Retina (tissue), 1 donor: ENCODE data around the gene FAM234B.

Experiments
- DNase-seq: peaks from one replicate; pipeline ENCODE4 v3.0.0-alpha.2; 2016

The FAM234B gene

GRCh38 chr12:13044002-13044905 lies at the start of gene FAM234B:
TSS of gene FAM234B (plus strand) at chr12:13044381. CDS start at chr12:13044404, 23 bp downstream.
- peak; percentile 93 for DNase-seq

- DNase-seq: no peak
Measured at GRCh38 chr12:12995088-12995487, 49.1 kb upstream of the FAM234B start.

- DNase-seq: no peak
Measured at GRCh38 chr12:12996209-12996608, 48.0 kb upstream of the FAM234B start.

- DNase-seq: no peak
Measured at GRCh38 chr12:12997156-12997555, 47.0 kb upstream of the FAM234B start.

- DNase-seq: no peak
Measured at GRCh38 chr12:12997734-12998133, 46.4 kb upstream of the FAM234B start.

GRCh38 chr12:12998248-12998647 lies 45.9 kb upstream of the FAM234B start:
- no peak for DNase-seq

GRCh38 chr12:12999271-12999958 lies 44.8 kb upstream of the FAM234B start:
- DNase-seq: no peak

GRCh38 chr12:12999959-13000615 lies 44.1 kb upstream of the FAM234B start, which contains the start of gene HEBP1:
TSS of gene HEBP1 (minus strand) at chr12:13000265. CDS start at chr12:13000114, 151 bp downstream.
- DNase-seq: peak; percentile 93

- DNase-seq: no peak
Measured at GRCh38 chr12:13000616-13000924, 43.6 kb upstream of the FAM234B start.

GRCh38 chr12:13000925-13001774 lies 43.0 kb upstream of the FAM234B start:
- DNase-seq: peak; percentile 82

GRCh38 chr12:13001775-13002040 lies 42.5 kb upstream of the FAM234B start:
- DNase-seq: no peak

GRCh38 chr12:13002301-13003097 lies 41.7 kb upstream of the FAM234B start:
- no peak for DNase-seq

- no peak for DNase-seq
Measured at GRCh38 chr12:13004361-13004760, 39.8 kb upstream of the FAM234B start.

GRCh38 chr12:13004986-13005385 lies 39.2 kb upstream of the FAM234B start:
- no peak for DNase-seq

- DNase-seq: no peak
Measured at GRCh38 chr12:13005649-13006048, 38.5 kb upstream of the FAM234B start.

- no peak for DNase-seq
Measured at GRCh38 chr12:13007496-13008233, 36.5 kb upstream of the FAM234B start.

GRCh38 chr12:13008741-13009380 lies 35.3 kb upstream of the FAM234B start:
- DNase-seq: no peak

GRCh38 chr12:13011098-13011497 lies 33.1 kb upstream of the FAM234B start:
- DNase-seq: no peak

- DNase-seq: no peak
Measured at GRCh38 chr12:13022851-13023271, 21.3 kb upstream of the FAM234B start.

GRCh38 chr12:13023811-13024530 lies 20.2 kb upstream of the FAM234B start:
- no peak for DNase-seq
